ENCODE data around the gene COL18A1.

- TF ChIP-seq POLR2A (IDR thresholded peaks at IDR 0.05) (no peak), CTCF (IDR thresholded peaks at IDR 0.05) (no peak)
Measured at GRCh38 chr21:45508607-45509565, 103.9 kb downstream of the COL18A1 start.

Measured in transverse colon (tissue), 3 donors.